IPS-18c (cell line): ENCODE results near the gene SBF2.

ENCODE experiments used
- H3K4me3 ChIP-seq: 2 replicates; pipeline ENCODE4 v1.7.0; 2013; ENCODE audit warnings: low read depth, mild to moderate bottlenecking, low read length, moderate library complexity; ENCODE audit not compliant: insufficient read depth
- H3K9me3 ChIP-seq: one replicate; pipeline ENCODE4 v1.6.1; 2013; ENCODE audit warnings: mild to moderate bottlenecking, low read length, moderate library complexity; ENCODE audit not compliant: control insufficient read depth, insufficient read depth

SBF2 gene

GRCh38 chr11:9831122-9831521 is 462.9 kb downstream of the SBF2 start:
- no peaks in the 10 kb centered on the region for H3K9me3 ChIP-seq
- H3K4me3 ChIP-seq, result no peak overlapping the region

- Histone ChIP-seq H3K9me3 (no peaks in the 10 kb centered on the region), H3K4me3 (no peak overlapping the region)
These were observed 466.3 kb downstream of the SBF2 start for GRCh38 chr11:9827708-9828107.

- Histone ChIP-seq H3K9me3 (no peaks in the 10 kb centered on the region), H3K4me3 (no peak overlapping the region)
These were observed 467.6 kb downstream of the SBF2 start for GRCh38 chr11:9826390-9826789.

DNA sequence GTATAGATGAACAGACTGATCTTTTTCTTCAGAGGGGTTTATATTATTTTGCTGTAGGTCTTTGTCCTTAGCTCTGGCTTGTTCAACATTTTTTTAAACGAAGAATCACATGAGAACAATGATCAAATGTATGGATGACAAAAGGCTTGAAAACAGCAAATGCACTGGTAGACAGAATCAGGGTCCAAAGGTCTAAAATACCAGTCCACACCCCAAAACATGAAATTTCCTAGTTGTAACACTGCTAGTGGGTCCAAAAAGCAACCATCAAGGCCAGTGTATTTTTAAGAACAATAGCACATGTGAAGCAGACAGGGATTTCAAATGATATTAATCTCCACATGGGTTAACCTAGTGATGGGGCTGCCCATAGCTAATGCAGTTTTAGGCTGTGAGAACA is 468.1 kb downstream of the SBF2 start:
- H3K4me3 ChIP-seq, result no peak overlapping the region

GRCh38 chr11:9825315-9825714 is 468.7 kb downstream of the SBF2 start:
- H3K4me3 ChIP-seq, result no peak overlapping the region
- H3K9me3 ChIP-seq, result no peaks in the 10 kb centered on the region

More for the DNA sequence above, 468.1 kb downstream of the SBF2 start:
- no peaks in the 10 kb centered on the region for H3K9me3 ChIP-seq

DNA sequence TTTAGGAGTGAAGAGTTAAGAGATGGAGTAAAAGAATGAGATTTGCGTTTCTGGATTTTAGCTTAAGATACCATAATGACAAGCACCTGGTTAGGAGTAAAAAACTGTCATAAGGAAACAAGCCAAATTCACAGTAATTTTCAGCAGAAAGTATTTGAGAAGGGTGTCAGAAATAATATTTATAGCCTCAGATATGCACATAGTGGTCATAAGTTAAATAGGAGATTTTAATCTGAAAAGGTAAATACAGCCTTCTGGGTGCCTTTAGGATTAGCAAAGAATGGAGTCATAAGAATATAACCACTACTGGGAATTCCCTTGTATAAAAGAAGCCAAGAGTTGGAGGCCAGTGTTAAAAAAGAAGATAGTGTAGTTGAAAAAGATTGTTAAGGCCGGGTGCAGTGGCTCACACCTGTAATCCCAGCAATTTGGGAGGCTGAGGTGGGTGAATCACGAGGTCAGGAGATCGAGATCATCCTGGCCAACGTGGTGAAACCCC is 470.1 kb downstream of the SBF2 start:
- Histone ChIP-seq H3K4me3 (no peak overlapping the region), H3K9me3 (no peaks in the 10 kb centered on the region)

DNA sequence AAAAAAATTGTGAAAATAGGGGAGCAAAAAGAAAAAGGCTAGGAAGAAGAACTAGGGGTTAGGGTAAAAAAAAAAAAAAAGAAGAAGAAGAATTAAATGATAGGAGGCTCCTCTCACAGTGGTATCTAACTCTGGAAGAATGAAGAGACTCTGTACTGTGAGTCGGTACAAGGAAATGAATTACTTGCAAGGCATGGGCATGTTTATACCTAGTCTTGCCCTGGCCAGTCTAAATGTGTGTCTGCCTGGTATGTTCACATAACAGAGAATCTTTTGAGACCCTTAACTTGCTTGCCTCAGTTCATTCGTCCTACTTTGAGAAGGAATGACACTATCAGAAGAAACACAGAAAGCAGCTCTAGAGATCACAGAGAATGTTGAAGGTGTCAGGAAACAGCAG is 470.6 kb downstream of the SBF2 start:
- Histone ChIP-seq H3K9me3 (no peaks in the 10 kb centered on the region), H3K4me3 (no peak overlapping the region)

- Histone ChIP-seq H3K9me3 (no peaks in the 10 kb centered on the region), H3K4me3 (no peak overlapping the region)
These were observed 472.8 kb downstream of the SBF2 start for GRCh38 chr11:9821008-9821752.

GRCh38 chr11:9820260-9820659 is 473.8 kb downstream of the SBF2 start:
- H3K9me3 ChIP-seq, result no peaks in the 10 kb centered on the region
- H3K4me3 ChIP-seq, result no peak overlapping the region

DNA sequence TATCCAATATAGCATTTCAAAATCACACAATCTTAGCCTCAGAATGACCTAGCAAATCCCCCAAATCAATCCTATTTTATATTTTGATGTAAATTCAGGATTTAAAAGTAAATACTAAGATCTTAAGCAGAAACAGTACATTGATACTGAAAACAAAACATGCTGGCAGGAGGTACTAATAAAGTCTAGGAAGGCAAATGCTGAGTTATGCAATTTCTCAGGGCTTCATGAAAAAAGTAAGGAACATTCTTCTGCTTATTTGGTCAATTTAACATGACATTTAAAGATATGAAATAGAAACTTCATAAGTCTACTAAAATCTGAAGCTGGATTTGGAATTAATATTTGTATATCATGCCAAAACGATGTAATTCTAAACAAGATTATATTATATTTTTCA is 476.8 kb downstream of the SBF2 start:
- Histone ChIP-seq H3K9me3 (no peaks in the 10 kb centered on the region), H3K4me3 (no peak overlapping the region)

GRCh38 chr11:9815486-9816136 is 478.4 kb downstream of the SBF2 start:
- H3K9me3 ChIP-seq, result no peaks in the 10 kb centered on the region
- H3K4me3 ChIP-seq, result no peak overlapping the region

DNA sequence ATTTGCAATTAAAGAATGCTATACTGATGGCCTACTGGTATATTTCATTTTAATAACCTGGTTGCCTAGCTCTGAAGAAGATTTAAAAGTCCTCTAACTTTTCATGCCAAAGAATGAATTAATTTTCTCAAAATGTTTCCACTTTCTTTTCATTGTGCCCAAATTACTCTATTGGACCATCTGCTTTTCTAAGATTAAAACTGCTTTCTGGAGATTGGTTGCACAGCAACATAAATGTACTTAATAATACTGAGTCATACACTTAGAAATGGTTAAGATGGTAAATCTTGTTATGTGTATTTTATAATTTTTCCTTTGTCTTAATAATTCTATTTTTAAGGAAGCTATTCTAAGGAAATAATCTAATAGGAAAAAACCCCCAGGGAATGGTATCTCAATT is 479.9 kb downstream of the SBF2 start:
- no peaks in the 10 kb centered on the region for H3K9me3 ChIP-seq
- no peak overlapping the region for H3K4me3 ChIP-seq

DNA sequence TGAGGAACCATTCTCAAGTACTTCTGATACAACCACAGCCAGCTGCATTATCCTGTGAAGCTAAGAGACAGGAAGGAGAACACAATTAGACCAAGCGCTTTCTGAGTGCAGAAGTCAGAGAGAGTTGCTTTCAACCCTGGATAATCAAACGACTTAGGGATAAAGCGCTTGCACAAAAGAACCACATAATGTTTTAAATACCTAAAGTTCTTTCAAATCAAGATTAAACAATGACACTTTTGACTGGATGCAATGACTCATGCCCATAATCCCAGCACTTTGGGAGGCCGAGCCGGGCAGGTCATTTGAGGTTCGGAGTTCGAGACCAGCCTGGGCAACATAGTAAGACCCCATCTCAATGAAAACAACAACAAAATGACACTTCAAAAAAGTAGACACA is 485.1 kb downstream of the SBF2 start:
- Histone ChIP-seq H3K4me3 (no peak overlapping the region), H3K9me3 (no peaks in the 10 kb centered on the region)

GRCh38 chr11:9806946-9807687 is 486.9 kb downstream of the SBF2 start:
- H3K9me3 ChIP-seq, result no peaks in the 10 kb centered on the region
- H3K4me3 ChIP-seq, result no peak overlapping the region

GRCh38 chr11:9804419-9804902 is 489.6 kb downstream of the SBF2 start:
- Histone ChIP-seq H3K4me3 (no peak overlapping the region), H3K9me3 (no peaks in the 10 kb centered on the region)

DNA sequence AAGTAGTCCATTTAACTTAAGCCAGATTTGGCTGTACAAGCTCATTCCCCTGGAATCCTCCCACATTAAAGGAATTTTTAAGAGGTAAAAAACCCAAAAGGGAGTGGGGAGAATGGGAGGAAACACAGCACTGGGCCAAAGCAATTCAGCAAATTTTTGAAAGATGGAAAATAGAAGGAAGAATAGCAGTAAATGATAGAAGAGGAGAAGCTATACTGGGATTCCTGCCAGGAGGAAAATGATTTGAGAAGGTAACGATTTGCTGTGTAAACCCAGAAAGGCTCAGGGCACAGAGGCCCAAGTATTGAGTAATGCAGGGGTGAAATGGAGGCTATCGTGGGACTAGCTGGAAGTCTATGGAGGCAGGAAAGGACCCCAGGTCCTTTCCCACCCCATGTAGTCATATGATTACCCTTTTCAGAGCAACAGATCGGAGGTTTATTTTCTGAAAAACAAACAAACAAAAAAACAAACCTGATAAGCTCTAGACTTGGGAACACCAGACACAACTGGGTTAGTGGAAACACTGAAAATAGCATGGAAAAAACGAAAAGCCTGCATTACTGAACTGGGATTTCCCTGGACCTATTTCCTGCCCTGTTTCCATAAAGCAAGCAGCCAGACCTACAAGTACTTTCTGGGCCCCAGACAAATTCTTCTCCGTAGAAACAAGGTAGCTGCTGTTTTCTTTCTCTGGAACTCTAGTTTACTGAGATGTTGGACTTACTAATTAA is 490.2 kb downstream of the SBF2 start:
- no peaks in the 10 kb centered on the region for H3K9me3 ChIP-seq
- no peak overlapping the region for H3K4me3 ChIP-seq

DNA sequence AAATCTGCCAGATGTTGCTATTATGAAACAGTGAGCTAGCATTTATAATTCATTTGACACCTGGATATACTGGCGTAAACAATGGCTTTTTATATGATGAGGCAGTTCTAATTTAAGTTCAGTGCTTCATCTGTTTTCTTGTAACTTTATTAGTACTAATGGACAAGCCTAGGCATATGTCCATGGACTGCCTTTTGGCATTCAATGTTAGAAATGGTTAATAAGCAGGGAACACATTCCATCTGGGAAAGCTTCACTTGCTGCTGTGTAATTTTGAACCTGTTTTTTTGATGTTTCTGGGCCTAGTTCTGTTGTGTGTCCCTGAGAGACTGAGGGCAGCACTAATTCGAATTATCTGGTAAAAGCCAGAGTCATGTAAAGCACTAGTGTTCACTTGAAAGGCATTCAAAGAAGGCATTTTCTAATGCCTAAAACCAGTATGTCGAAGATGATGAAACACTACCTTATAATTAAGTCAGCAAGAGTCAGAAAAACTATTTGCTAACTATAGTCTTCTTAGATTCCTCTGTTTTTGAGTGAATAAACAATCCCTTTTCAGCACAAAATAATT is 491.6 kb downstream of the SBF2 start:
- H3K4me3 ChIP-seq, result no peak overlapping the region
- no peaks in the 10 kb centered on the region for H3K9me3 ChIP-seq
